Measurements from ENCODE around the gene ATXN1. TPM values are rescaled to one million over a fixed set of nuclear protein-coding genes. Genes with fewer than 3 reads are reported as not detected.

ATXN1 gene
- polyA plus RNA-seq, 2 of the 4 experiments (the other 2 are of a cell fraction), result 2.9 to 8.3 TPM

- H3K9me3 ChIP-seq, result no peaks in the 10 kb centered on the region
- WGBS (ENCODE audit: missing lambda C conversion rate), result 79% methylated on average over 6 of the region's 6 CpGs
- FAIRE-seq (no peak), ATAC-seq (no peak), DNase-seq (ENCODE audit: low read depth in 1 of 2, low spot score in 1 of 2) (peak in 1 of 2 experiments; percentile 6)
- H3K4me2 ChIP-seq, result no peak overlapping the region
- no peak overlapping the region for H3K4me3 ChIP-seq
- H3K27ac ChIP-seq, result no peak overlapping the region
- POLR2A ChIA-PET, result no interaction called here
- TF ChIP-seq ESRRA (IDR thresholded peaks at IDR 0.05; ENCODE audit: borderline replicate concordance, low read length) (no peak), CEBPB (IDR thresholded peaks at IDR 0.05) (no peak), FOSB (CRISPR knock-in tag; IDR thresholded peaks at IDR 0.05) (no peak), KDM5A (IDR thresholded peaks at IDR 0.05) (no peak), HDAC2 (IDR thresholded peaks at IDR 0.05) (no peak), RAD21 (conservative IDR thresholded peaks at IDR 0.05 in 1 of 2, IDR thresholded peaks at IDR 0.05 in 1 of 2) (no peak), CHD2 (IDR thresholded peaks at IDR 0.05; ENCODE audit: low read length, partially characterized antibody) (no peak), BCL3 (IDR thresholded peaks at IDR 0.05) (no peak), KDM1A (IDR thresholded peaks at IDR 0.05; ENCODE audit: low read depth) (no peak), MAFK (IDR thresholded peaks at IDR 0.05; ENCODE audit: partially characterized antibody) (peak; percentile 30), PBX3 (IDR thresholded peaks at IDR 0.05) (no peak), EHMT2 (IDR thresholded peaks at IDR 0.05; ENCODE audit: low read depth) (no peak), NFE2L2 (conservative IDR thresholded peaks at IDR 0.05; ENCODE audit: low read length) (peak; percentile 51; the same call in 1 of the 2 replicates), ZC3H11A (IDR thresholded peaks at IDR 0.05) (no peak)
- 0 out of 3 replicates have a peak, but pooled peaks cover 5% of the 10 kb centered on the region for H3K4me1 ChIP-seq
- CTCF ChIA-PET, result interaction anchor here (1.0 kb wide), 1 partner anchor 22 kb away, joined by 4 read pairs; no protein-coding TSS in a partner anchor
Observed at GRCh38 chr6:16533721-16534136, 227.5 kb downstream of the ATXN1 start.

- H3K9me3 ChIP-seq, result no peaks in the 10 kb centered on the region
- no peak overlapping the region for H3K4me3 ChIP-seq
- no peak overlapping the region for H3K27ac ChIP-seq
- POLR2A ChIA-PET, result no interaction called here
- 83% methylated on average over 2 of the region's 2 CpGs for WGBS (ENCODE audit: missing lambda C conversion rate)
- CTCF ChIA-PET, result interaction anchor here (1.0 kb wide), 1 partner anchor 22 kb away, joined by 4 read pairs; no protein-coding TSS in a partner anchor
- no peak for TF ChIP-seq EHF (CRISPR knock-in tag; IDR thresholded peaks at IDR 0.05)
- TF ChIP-seq CBX2 (IDR thresholded peaks at IDR 0.05; ENCODE audit: borderline replicate concordance, low read depth), result no peak
- TF ChIP-seq CTCF (IDR thresholded peaks at IDR 0.05), result no peak
- no peak for TF ChIP-seq E2F6 (IDR thresholded peaks at IDR 0.05; ENCODE audit: borderline replicate concordance, low read depth)
- TF ChIP-seq EP300 (IDR thresholded peaks at IDR 0.05), result no peak
- TF ChIP-seq RCOR1 (IDR thresholded peaks at IDR 0.05; ENCODE audit: low read depth, low read length), result no peak
- TF ChIP-seq PBX3 (IDR thresholded peaks at IDR 0.05), result no peak
- TF ChIP-seq SREBF2 (IDR thresholded peaks at IDR 0.05), result no peak
- no peak for ATAC-seq
- 0 out of 3 replicates have a peak, but pooled peaks cover 5% of the 10 kb centered on the region for H3K4me1 ChIP-seq
- no peak overlapping the region for H3K4me2 ChIP-seq
- DNase-seq (ENCODE audit: low read depth in 1 of 2, low spot score in 1 of 2), result no peak
- no peak for FAIRE-seq
Observed at GRCh38 chr6:16533210-16533609, 228.1 kb downstream of the ATXN1 start.
